Measurements from ENCODE around the gene ZFHX3.

DNA sequence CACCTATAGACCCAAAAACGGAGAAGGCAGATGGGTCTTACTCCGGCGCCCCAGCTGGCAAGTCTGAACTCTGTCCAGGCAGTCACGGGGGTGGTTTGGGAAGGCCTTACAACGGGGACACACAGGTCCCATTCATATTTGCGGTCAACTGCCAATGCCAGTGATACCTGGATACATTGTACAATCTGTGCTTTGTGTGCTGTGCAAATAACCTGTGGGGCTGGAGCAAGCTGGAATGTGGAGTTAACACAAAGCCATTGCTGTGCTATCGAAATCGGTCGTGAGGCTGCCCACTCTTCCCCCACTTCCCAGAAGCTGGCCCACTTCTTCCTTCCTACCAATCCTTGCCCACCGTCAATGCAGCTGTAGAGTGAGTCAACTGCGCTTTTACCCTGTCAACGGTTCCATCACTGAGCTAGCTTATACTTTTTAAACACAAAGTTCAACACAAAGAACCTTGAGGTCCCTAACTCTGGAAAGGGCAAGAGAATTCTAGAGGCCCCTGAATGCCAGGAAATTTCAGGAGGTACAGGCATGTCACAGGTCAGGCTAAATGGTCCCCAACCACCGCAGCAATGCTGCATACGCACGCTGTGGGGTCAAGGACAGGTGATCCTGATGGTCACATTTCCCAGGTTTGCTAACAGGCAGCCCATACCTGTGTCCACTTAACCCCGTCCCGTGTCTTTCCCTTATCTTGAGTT lies 122.8 kb downstream of the ZFHX3 start:
- no peak for TF ChIP-seq EZH2 (IDR thresholded peaks at IDR 0.05; ENCODE audit: borderline replicate concordance, low read depth, low read length, severe bottlenecking)
- TF ChIP-seq CTCF (IDR thresholded peaks at IDR 0.05; ENCODE audit: extremely low read depth in 1 of 2, insufficient read depth in 1 of 2, low read depth in 1 of 2, low read length in 2 of 2) = no peak
- no peak for TF ChIP-seq POLR2A (IDR thresholded peaks at IDR 0.05; ENCODE audit: low read depth, low read length)
- TF ChIP-seq POLR2AphosphoS5 (IDR thresholded peaks at IDR 0.05; ENCODE audit: insufficient read depth, low read depth, low read length) = no peak
- no peak for TF ChIP-seq MYC (IDR thresholded peaks at IDR 0.05; ENCODE audit: low read depth, low read length)

Data from endothelial cell of umbilical vein (primary cell).